HG02852 (cell line): ENCODE data around the gene SPAG4.
A peak's percentile ranks its signal among the peaks of the same experiment; 100 is the strongest.

Experiments used
- ATAC-seq: cut with Tn5 transposase; IDR thresholded peaks from one replicate; pipeline ENCODE4 v1.9.1; 2021; ENCODE audit warnings: mild to moderate bottlenecking, moderate library complexity; ENCODE audit not compliant: unreplicated experiment

SPAG4 gene

GRCh38 chr20:35619196-35620095 lies 3.8 kb downstream of the SPAG4 start:
- peak; percentile 36 for ATAC-seq

GRCh38 chr20:35620818-35621559 lies 5.4 kb downstream of the SPAG4 start:
- no peak for ATAC-seq

- ATAC-seq, result no peak
Observed at GRCh38 chr20:35621560-35621946, 5.9 kb downstream of the SPAG4 start.

- ATAC-seq, result no peak
Observed at GRCh38 chr20:35625584-35626385, 10.2 kb downstream of the SPAG4 start.

GRCh38 chr20:35626386-35627001 lies 10.9 kb downstream of the SPAG4 start:
- ATAC-seq, result no peak

- no peak for ATAC-seq
Observed at GRCh38 chr20:35627121-35627520, 11.5 kb downstream of the SPAG4 start.

- ATAC-seq, result no peak
Observed at GRCh38 chr20:35629427-35630145, 14.0 kb downstream of the SPAG4 start.

GRCh38 chr20:35630636-35631035 lies 15.0 kb downstream of the SPAG4 start:
- ATAC-seq, result no peak

- no peak for ATAC-seq
Observed at GRCh38 chr20:35632539-35633115, 17.0 kb downstream of the SPAG4 start.

- no peak for ATAC-seq
Observed at GRCh38 chr20:35635652-35636051, 20.0 kb downstream of the SPAG4 start.

- ATAC-seq, result no peak
Observed at GRCh38 chr20:35636095-35636494, 20.5 kb downstream of the SPAG4 start.

GRCh38 chr20:35637276-35637675 lies 21.6 kb downstream of the SPAG4 start:
- no peak for ATAC-seq

GRCh38 chr20:35638751-35639150 lies 23.1 kb downstream of the SPAG4 start:
- no peak for ATAC-seq

GRCh38 chr20:35640724-35641123 lies 25.1 kb downstream of the SPAG4 start:
- no peak for ATAC-seq

- no peak for ATAC-seq
Observed at GRCh38 chr20:35641743-35642142, 26.1 kb downstream of the SPAG4 start.

GRCh38 chr20:35643045-35643444 lies 27.4 kb downstream of the SPAG4 start:
- no peak for ATAC-seq

GRCh38 chr20:35644806-35645205 lies 29.2 kb downstream of the SPAG4 start:
- no peak for ATAC-seq

GRCh38 chr20:35648836-35649235 lies 33.2 kb downstream of the SPAG4 start:
- ATAC-seq, result no peak

GRCh38 chr20:35650632-35651031 lies 35.0 kb downstream of the SPAG4 start:
- ATAC-seq, result no peak

GRCh38 chr20:35651958-35652357 lies 36.3 kb downstream of the SPAG4 start:
- ATAC-seq, result no peak
